IMR-90 (cell line): ENCODE data around the gene GUCY2D. TPM values are rescaled to one million over a fixed set of nuclear protein-coding genes. Genes with fewer than 3 reads are reported as not detected.

Experiments
- ATAC-seq: fragments of 200-7000 bp; cut with Tn5 transposase; 2 replicates; pipeline ENCODE4 v1.9.1; 2020; ENCODE audit warnings: low read depth, mild to moderate bottlenecking, moderate library complexity
- BruUV-seq: library from RNA; stranded (reverse); fragments of 400-500 nt; replicated peaks from 2 replicates; lab custom pipeline; 2021; lab: Mats Ljungman, UMichigan
- CTCF ChIA-PET: fragments of 300-600 bp; formaldehyde crosslinking; extraction: SDS; loops from one replicate; lab custom pipeline; 2021; ENCODE audit warnings: antibody characterized with exemption; lab: Yijun Ruan, JAX
- POLR2A ChIA-PET: fragments of 300-600 bp; sonication (Branson Sonifier 250); formaldehyde crosslinking; loops from one replicate; lab custom pipeline; 2022; ENCODE audit warnings: antibody characterized with exemption; ENCODE audit not compliant: unreplicated experiment; lab: Charles Lee
- DNase-seq: peaks from one replicate; pipeline ENCODE4 v3.0.0; 2013
- H2AFZ ChIP-seq: replicated peaks from 2 replicates; pipeline ENCODE3; 2013; ENCODE audit warnings: low read length, mild to moderate bottlenecking; ENCODE audit not compliant: poor library complexity
- H2AK5ac ChIP-seq: 2 replicates; pipeline ENCODE4 v1.6.1; 2013; ENCODE audit warnings: low read depth, low read length, inconsistent platforms
- H2AK9ac ChIP-seq: replicated peaks from 2 replicates; pipeline ENCODE3; 2013; ENCODE audit warnings: mild to moderate bottlenecking, low read depth, low read length, moderate library complexity; ENCODE audit not compliant: poor library complexity
- H2BK120ac ChIP-seq: 2 replicates; pipeline ENCODE4 v1.6.1; 2013; ENCODE audit warnings: low read depth, low read length, inconsistent platforms
- H2BK15ac ChIP-seq: 3 replicates; pipeline ENCODE4 v1.6.1; 2013; ENCODE audit warnings: low read depth, low read length, inconsistent platforms
- H2BK20ac ChIP-seq: 2 replicates; pipeline ENCODE4 v1.6.1; 2013; ENCODE audit warnings: low read depth, mild to moderate bottlenecking, inconsistent platforms, low read length, moderate library complexity
- H2BK5ac ChIP-seq: 2 replicates; pipeline ENCODE4 v1.6.1; 2013; ENCODE audit warnings: mild to moderate bottlenecking, low read depth, low read length, inconsistent platforms; ENCODE audit not compliant: poor library complexity, severe bottlenecking
- H3K14ac ChIP-seq: replicated peaks from 2 replicates; pipeline ENCODE4 v1.6.1; 2013; ENCODE audit warnings: low read depth, low read length, inconsistent platforms
- H3K18ac ChIP-seq: 2 replicates; pipeline ENCODE4 v1.6.1; 2013; ENCODE audit warnings: low read depth, low read length, control low read depth
- H3K23ac ChIP-seq: 2 replicates; pipeline ENCODE4 v1.6.1; 2013; ENCODE audit warnings: low read depth, low read length, inconsistent platforms
- H3K27ac ChIP-seq: 2 replicates; pipeline ENCODE4 v1.5.1; 2013; ENCODE audit warnings: mild to moderate bottlenecking, control low read depth, low read length; ENCODE audit not compliant: insufficient read depth
- H3K27me3 ChIP-seq: 2 replicates; pipeline ENCODE4 v1.6.1; 2013; ENCODE audit warnings: low read length; ENCODE audit not compliant: control insufficient read depth, insufficient read depth
- H3K36me3 ChIP-seq: 2 replicates; pipeline ENCODE4 v1.6.1; 2013; ENCODE audit warnings: low read length, mixed read lengths; ENCODE audit not compliant: control insufficient read depth, insufficient read depth
- H3K4ac ChIP-seq: 2 replicates; pipeline ENCODE4 v1.6.1; 2013; ENCODE audit warnings: low read depth, low read length, inconsistent platforms
- H3K4me1 ChIP-seq: 2 replicates; pipeline ENCODE4 v1.6.1; 2013; ENCODE audit warnings: low read length, mixed read lengths; ENCODE audit not compliant: control insufficient read depth, insufficient read depth
- H3K4me2 ChIP-seq: 2 replicates; pipeline ENCODE4 v1.6.1; 2013; ENCODE audit warnings: low read depth, mild to moderate bottlenecking, control low read depth, low read length, moderate library complexity
- H3K4me3 ChIP-seq: 2 replicates; pipeline ENCODE4 v1.5.1; 2013; ENCODE audit warnings: low read depth, mild to moderate bottlenecking, control low read depth, low read length, moderate library complexity; ENCODE audit not compliant: insufficient read depth
- H3K56ac ChIP-seq: 2 replicates; pipeline ENCODE4 v1.6.1; 2013; ENCODE audit warnings: low read length, inconsistent platforms; ENCODE audit not compliant: insufficient read depth; ENCODE audit errors: extremely low read depth
- H3K79me1 ChIP-seq, 2 experiments: 2 replicates each; pipeline ENCODE4 v1.6.1; 2013; ENCODE audit warnings: low read length in 2 of 2, inconsistent platforms in 1 of 2, low read depth in 1 of 2
- H3K9ac ChIP-seq: 2 replicates; pipeline ENCODE4 v1.6.1; 2013; ENCODE audit warnings: low read depth, low read length, control low read depth
- H3K9me1 ChIP-seq: 2 replicates; pipeline ENCODE4 v1.6.1; 2013; ENCODE audit warnings: low read length, inconsistent platforms; ENCODE audit not compliant: insufficient read depth
- H3K9me3 ChIP-seq: 2 replicates; pipeline ENCODE4 v1.6.1; 2013; ENCODE audit warnings: low read length; ENCODE audit not compliant: control insufficient read depth, insufficient read depth
- H4K20me1 ChIP-seq: 2 replicates; pipeline ENCODE4 v1.6.1; 2013; ENCODE audit warnings: low read length, inconsistent platforms; ENCODE audit not compliant: insufficient read depth
- H4K5ac ChIP-seq: 2 replicates; pipeline ENCODE4 v1.6.1; 2013; ENCODE audit warnings: mild to moderate bottlenecking, low read depth, low read length, control low read depth
- H4K8ac ChIP-seq, 2 experiments: 2 replicates each; pipeline ENCODE4 v1.6.1; 2013; ENCODE audit warnings: low read depth in 2 of 2, low read length in 2 of 2, control low read depth in 1 of 2, inconsistent platforms in 1 of 2
- H4K91ac ChIP-seq: 2 replicates; pipeline ENCODE4 v1.6.1; 2013; ENCODE audit warnings: low read depth, low read length, inconsistent platforms; ENCODE audit not compliant: insufficient read depth
- BHLHE40 ChIP-seq: fragments of 150-350 bp; IDR thresholded peaks from 2 replicates; pipeline ENCODE4 v1.6.1; 2016; ENCODE audit warnings: mild to moderate bottlenecking, low read depth, low read length
- CHD1 ChIP-seq: IDR thresholded peaks from 2 replicates; pipeline ENCODE4 v1.6.1; 2012; ENCODE audit warnings: low read depth, low read length, improper control_type of control experiment
- ELK1 ChIP-seq: fragments of 150-350 bp; IDR thresholded peaks from 2 replicates; pipeline ENCODE4 v1.6.1; 2016; ENCODE audit warnings: low read depth, mild to moderate bottlenecking, low read length, moderate library complexity, borderline replicate concordance
- FOS ChIP-seq: fragments of 150-350 bp; IDR thresholded peaks from 2 replicates; pipeline ENCODE4 v1.6.1; 2016; ENCODE audit warnings: low read depth, low read length
- MAFK ChIP-seq: IDR thresholded peaks from 2 replicates; pipeline ENCODE4 v1.6.1; 2012; ENCODE audit warnings: low read depth, low read length, improper control_type of control experiment
- MXI1 ChIP-seq: IDR thresholded peaks from 2 replicates; pipeline ENCODE4 v1.6.1; 2012; ENCODE audit warnings: low read depth, mild to moderate bottlenecking, low read length, moderate library complexity, borderline replicate concordance
- NFE2L2 ChIP-seq: fragments of 150-350 bp; IDR thresholded peaks from 2 replicates; pipeline ENCODE4 v1.6.1; 2016; ENCODE audit warnings: low read depth, mild to moderate bottlenecking, low read length
- RAD21 ChIP-seq: IDR thresholded peaks from 2 replicates; pipeline ENCODE4 v1.6.1; 2012; ENCODE audit warnings: low read length, improper control_type of control experiment
- WGBS, 2 experiments: methylation state at CpG; one replicate each; pipeline versions ENCODE4 v1.1.5 to v1.1.7; 2013; ENCODE audit warnings: missing lambda C conversion rate in 2 of 2; ENCODE audit not compliant: insufficient read length in 1 of 2; ENCODE audit errors: extremely low coverage in 2 of 2; 5-methylcytosine and 5-hydroxymethylcytosine counted together
- dilution Hi-C: fragments of 300-500 bp; cut with HindIII; formaldehyde crosslinking; loops from one replicate; pipeline ENCODE4 v1.14.3; 2018; ENCODE audit warnings: low sequenced_read_pairs; ENCODE audit not compliant: unreplicated experiment
- in situ Hi-C: fragments of 300-500 bp; cut with MboI; formaldehyde crosslinking; loops from 3 replicates; pipeline ENCODE4 v1.14.3; 2019; ENCODE audit warnings: low sequenced_read_pairs, inconsistent platforms, mixed read lengths
- intact Hi-C: fragments of 100-400 bp; cut with micrococcal nuclease; formaldehyde crosslinking; loops from 2 replicates; pipeline ENCODE4 v1.10.0; 2022
- polyA plus RNA-seq, 3 experiments: library from polyadenylated mRNA; depleted of rRNA; stranded (reverse); fragments of >200 nt; gene quantifications; 2 replicates each; pipeline ENCODE4 v1.2.3, GENCODE V29; 2012; ENCODE audit warnings: low replicate concordance in 1 of 3
- total RNA-seq: library from RNA; depleted of rRNA; stranded (reverse); fragments of >200 nt; gene quantifications from 2 replicates; pipeline ENCODE4 v1.2.3, GENCODE V29; 2012
- TF ChIP-seq, protein P1 (sequence below): fragments of 150-350 bp; IDR thresholded peaks from 2 replicates; pipeline ENCODE4 v1.6.1; 2017; ENCODE audit warnings: mild to moderate bottlenecking, antibody characterized with exemption, low read length, low read depth

Gene GUCY2D
- total and polyA plus RNA-seq, 2 of the 4 experiments (the other 2 are of a cell fraction), result 0.03 TPM; not detected in 1

- H2BK120ac ChIP-seq, result no peak overlapping the region
- POLR2A ChIA-PET, result no interaction called here
- no peak overlapping the region for H2AK9ac ChIP-seq
- H3K9me1 ChIP-seq, result no peaks in the 10 kb centered on the region
- no peak overlapping the region for H3K9ac ChIP-seq
- CTCF ChIA-PET, result no interaction called here
- no peak overlapping the region for H2AK5ac ChIP-seq
- H3K4me2 ChIP-seq, result no peak overlapping the region
- H4K20me1 ChIP-seq, result no peaks in the 10 kb centered on the region
- no peak overlapping the region for H2AFZ ChIP-seq
- no peaks in the 10 kb centered on the region for H3K4me1 ChIP-seq
- H3K4me3 ChIP-seq, result no peak overlapping the region
- H3K36me3 ChIP-seq, result no peaks in the 10 kb centered on the region
- no TSS peak for BruUV-seq
- H4K5ac ChIP-seq, result no peak overlapping the region
- dilution Hi-C loops (no loop called here), in situ Hi-C loops (loop anchor here (25.0 kb wide), 1 partner anchor 258 kb away; no protein-coding TSS in a partner anchor), intact Hi-C loops (no loop called here)
- H3K14ac ChIP-seq, result no peak overlapping the region
- no peak overlapping the region for H4K8ac ChIP-seq
- no peak overlapping the region for H2BK5ac ChIP-seq
- H3K56ac ChIP-seq, result no peak overlapping the region
- WGBS, 2 experiments, result no CpG with 5 or more reads among the region's 2 CpGs
- H3K79me1 ChIP-seq, result no peaks in the 10 kb centered on the region
- H3K27me3 ChIP-seq, result peaks cover 28% of the 10 kb centered on the region
- ATAC-seq (no peak), DNase-seq (no peak)
- no peak overlapping the region for H2BK15ac ChIP-seq
- no peak for TF ChIP-seq ELK1
- no peak for TF ChIP-seq BHLHE40
- no peak for TF ChIP-seq FOS
- no peak for TF ChIP-seq MXI1
- no peak for TF ChIP-seq RAD21
- no peak for TF ChIP-seq NFE2L2
- no peak for TF ChIP-seq CHD1
- no peak for TF ChIP-seq MAFK
- TF ChIP-seq, protein P1, sequence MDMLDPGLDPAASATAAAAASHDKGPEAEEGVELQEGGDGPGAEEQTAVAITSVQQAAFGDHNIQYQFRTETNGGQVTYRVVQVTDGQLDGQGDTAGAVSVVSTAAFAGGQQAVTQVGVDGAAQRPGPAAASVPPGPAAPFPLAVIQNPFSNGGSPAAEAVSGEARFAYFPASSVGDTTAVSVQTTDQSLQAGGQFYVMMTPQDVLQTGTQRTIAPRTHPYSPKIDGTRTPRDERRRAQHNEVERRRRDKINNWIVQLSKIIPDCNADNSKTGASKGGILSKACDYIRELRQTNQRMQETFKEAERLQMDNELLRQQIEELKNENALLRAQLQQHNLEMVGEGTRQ, result no peak
- no peak overlapping the region for H2BK20ac ChIP-seq
- no peak overlapping the region for H3K18ac ChIP-seq
- no peak overlapping the region for H3K23ac ChIP-seq
- no peak overlapping the region for H4K91ac ChIP-seq
- H3K9me3 ChIP-seq, result no peaks in the 10 kb centered on the region
- no peak overlapping the region for H3K4ac ChIP-seq
- H3K27ac ChIP-seq, result no peak overlapping the region
These were observed 6.7 kb upstream of the GUCY2D start for GRCh38 chr17:7995724-7996123.
